Myometrial cell (primary cell): ENCODE data around the gene GPR87. TPM values are rescaled to one million over a fixed set of nuclear protein-coding genes. Genes with fewer than 3 reads are reported as not detected.

Experiments
- total RNA-seq: library from RNA; depleted of rRNA; stranded (reverse); fragments of >200 nt; gene quantifications from 2 replicates; pipeline ENCODE4 v1.2.3, GENCODE V29; 2015

Gene GPR87
- 1.9 and 3.2 TPM in 2 replicates for total RNA-seq

GRCh38 chr3:151316267-151316991 is at the start of gene GPR87:
GPR87 (minus strand) TSS chr3:151316820; CDS start chr3:151300100, 16,720 bp downstream.

GRCh38 chr3:151329363-151329762 is 12.7 kb upstream of the GPR87 start, which contains the start of gene P2RY13:
P2RY13 (minus strand) TSS chr3:151329549; CDS start chr3:151329528, 21 bp downstream.

GRCh38 chr3:151278230-151278629 is 38.4 kb downstream of the GPR87 start, which contains the start of gene P2RY14:
P2RY14 (minus strand) TSS chr3:151278542; CDS start chr3:151214316, 64,226 bp downstream.

Other genes starting within 250 kb of the GPR87 start
- gene MED12L, start 231.2 kb downstream of the GPR87 start, total RNA-seq = 0.29 and 0.35 TPM in 2 replicates
- not detected in 2 replicates for gene GPR171, start 113.6 kb downstream of the GPR87 start, total RNA-seq
- gene P2RY14, start 38.3 kb downstream of the GPR87 start, total RNA-seq = not detected in 2 replicates
- gene P2RY13, start 12.7 kb upstream of the GPR87 start, total RNA-seq = not detected in 2 replicates
- not detected in 2 replicates for gene P2RY12, start 67.9 kb upstream of the GPR87 start, total RNA-seq
- 0.29 and 0.71 TPM in 2 replicates for gene IGSF10, start 144.2 kb upstream of the GPR87 start, total RNA-seq